B cell (primary cell): ENCODE measurements around the gene DRC7. TPM values are rescaled to one million over a fixed set of nuclear protein-coding genes. Genes with fewer than 3 reads are reported as not detected.

Experiments used
- ATAC-seq: fragments of 200-7000 bp; cut with Tn5 transposase; one replicate; pipeline ENCODE4 v1.10.0; 2021; ENCODE audit warnings: low read depth, mild to moderate bottlenecking, moderate number of reproducible peaks, moderate library complexity
- CTCF ChIA-PET: fragments of 350-600 bp; sonication (Branson Sonifier 250); formaldehyde crosslinking; loops from one replicate; lab custom pipeline; 2021; ENCODE audit warnings: antibody characterized with exemption, inconsistent platforms; lab: Charles Lee
- POLR2A ChIA-PET: fragments of 350-600 bp; sonication (Branson Sonifier 250); formaldehyde crosslinking; loops from one replicate; lab custom pipeline; 2021; ENCODE audit warnings: antibody characterized with exemption; lab: Charles Lee
- DNase-seq: peaks from one replicate; pipeline ENCODE4 v3.0.0; 2013
- H2AFZ ChIP-seq: 2 replicates; pipeline ENCODE4 v1.6.1; 2012; ENCODE audit warnings: mild to moderate bottlenecking, low read depth, low read length; ENCODE audit not compliant: insufficient read depth, poor library complexity, severe bottlenecking
- H3K27ac ChIP-seq, 2 donors: 1 replicate in 1 of 2; 2 replicates in 1 of 2; pipeline ENCODE4 v1.5.1; 2012 to 2013; ENCODE audit warnings: low read length in 2 of 2, mild to moderate bottlenecking in 2 of 2, moderate library complexity in 1 of 2
- H3K27me3 ChIP-seq, 4 experiments: fragments of 200-600 bp in 1 of 4; sonication (generic) in 1 of 4; replicated peaks in 1 of 4; 1 replicate in 2 of 4; 2 replicates in 2 of 4; pipeline versions ENCODE4 v1.6.1 to v1.7.0; 2013 to 2016; ENCODE audit warnings: low read length in 3 of 4, mild to moderate bottlenecking in 2 of 4, mixed read lengths in 1 of 4, moderate library complexity in 1 of 4; ENCODE audit not compliant: insufficient read depth in 4 of 4, control insufficient read depth in 3 of 4; ENCODE audit errors: control extremely low read depth in 1 of 4
- H3K36me3 ChIP-seq, 2 experiments: replicated peaks in 1 of 2; 1 replicate in 1 of 2; 2 replicates in 1 of 2; pipeline versions ENCODE4 v1.6.1 to v1.7.1; 2013; ENCODE audit warnings: low read length in 1 of 2; ENCODE audit not compliant: insufficient read depth in 2 of 2, control insufficient read depth in 1 of 2; ENCODE audit errors: control extremely low read depth in 1 of 2, extremely low read depth in 1 of 2
- H3K4me1 ChIP-seq, 2 donors: fragments of 200-600 bp in 1 of 2; sonication (generic) in 1 of 2; 1 replicate in 1 of 2; 2 replicates in 1 of 2; pipeline versions ENCODE4 v1.5.1 to v1.6.1; 2013 to 2017; ENCODE audit warnings: low read length in 2 of 2; ENCODE audit not compliant: control insufficient read depth in 2 of 2, insufficient read depth in 2 of 2
- H3K4me2 ChIP-seq: replicated peaks from 2 replicates; pipeline ENCODE3; 2012; ENCODE audit warnings: mild to moderate bottlenecking, low read depth, low read length; ENCODE audit not compliant: poor library complexity, severe bottlenecking
- H3K4me3 ChIP-seq, 5 experiments: fragments of 200-600 bp in 1 of 5; sonication (generic) in 1 of 5; 1 replicate in 3 of 5; 2 replicates in 2 of 5; pipeline versions ENCODE4 v1.5.1 to v1.7.0; 2011 to 2016; ENCODE audit warnings: low read length in 4 of 5, mild to moderate bottlenecking in 4 of 5, low read depth in 2 of 5, control low read depth in 1 of 5, moderate library complexity in 1 of 5; ENCODE audit not compliant: insufficient read depth in 1 of 5; ENCODE audit errors: control extremely low read depth in 1 of 5, extremely low read depth in 1 of 5
- H3K79me2 ChIP-seq: fragments of 200-600 bp; sonication (generic); one replicate; pipeline ENCODE4 v1.6.0; 2016; ENCODE audit warnings: low read length; ENCODE audit not compliant: control insufficient read depth, insufficient read depth
- H3K9ac ChIP-seq: fragments of 200-600 bp; sonication (generic); 2 replicates; pipeline ENCODE4 v1.6.1; 2017; ENCODE audit warnings: mild to moderate bottlenecking, low read length, moderate library complexity
- H3K9me3 ChIP-seq, 3 donors: one replicate each; pipeline versions ENCODE4 v1.6.1 to v1.7.1; 2013; ENCODE audit warnings: low read length in 2 of 3; ENCODE audit not compliant: control insufficient read depth in 2 of 3, insufficient read depth in 1 of 3; ENCODE audit errors: control extremely low read depth in 1 of 3
- H4K20me1 ChIP-seq: 2 replicates; pipeline ENCODE4 v1.6.0; 2012; ENCODE audit warnings: mild to moderate bottlenecking, low read length; ENCODE audit not compliant: insufficient read depth, control insufficient read depth, poor library complexity, severe bottlenecking
- H3K27ac Mint-ChIP-seq: one replicate; pipeline ENCODE4 v1.8.0; 2021; ENCODE audit warnings: mixed read lengths
- H3K27me3 Mint-ChIP-seq: one replicate; pipeline ENCODE4 v1.8.0; 2021; ENCODE audit warnings: mixed read lengths
- H3K4me1 Mint-ChIP-seq: one replicate; pipeline ENCODE4 v1.8.0; 2021; ENCODE audit warnings: mixed read lengths
- H3K4me3 Mint-ChIP-seq: one replicate; pipeline ENCODE4 v1.8.0; 2021; ENCODE audit warnings: mixed read lengths
- H3K9me3 Mint-ChIP-seq: one replicate; pipeline ENCODE4 v1.8.0; 2022; ENCODE audit warnings: mixed read lengths; ENCODE audit not compliant: insufficient read depth
- EZH2 ChIP-seq: IDR thresholded peaks from 2 replicates; pipeline ENCODE4 v1.6.1; 2012; ENCODE audit warnings: borderline replicate concordance, low read depth, mild to moderate bottlenecking, moderate library complexity, low read length; ENCODE audit not compliant: insufficient read depth, poor library complexity, severe bottlenecking
- WGBS: methylation state at CpG from one replicate; pipeline ENCODE4 v1.1.5; 2013; ENCODE audit warnings: missing lambda C conversion rate; ENCODE audit not compliant: insufficient coverage; 5-methylcytosine and 5-hydroxymethylcytosine counted together
- intact Hi-C: fragments of 100-400 bp; cut with micrococcal nuclease; formaldehyde crosslinking; loops from one replicate; pipeline ENCODE4 v1.10.0; 2022
- polyA plus RNA-seq: library from polyadenylated mRNA; depleted of rRNA; stranded (reverse); fragments of >200 nt; gene quantifications from 2 replicates; pipeline ENCODE4 v1.2.3, GENCODE V29; 2012
- total RNA-seq, 2 donors: library from RNA; stranded (reverse); fragments of 120-200 nt in 1 of 2; gene quantifications; 1 replicate in 1 of 2; 2 replicates in 1 of 2; pipeline versions ENCODE4 v1.2.3 to v1.2.4, GENCODE V29; 2013 to 2022
- TF ChIP-seq, protein P1 (sequence below): fragments of 200-600 bp; IDR thresholded peaks from one replicate; pipeline ENCODE4 v1.8.0; 2022; ENCODE audit warnings: antibody characterized with exemption, mild to moderate bottlenecking

The DRC7 gene
- total and polyA plus RNA-seq, 2 donors (not counting 1 experiment from before 2014, with no cell fraction given): 0.12 to 0.22 TPM

DNA sequence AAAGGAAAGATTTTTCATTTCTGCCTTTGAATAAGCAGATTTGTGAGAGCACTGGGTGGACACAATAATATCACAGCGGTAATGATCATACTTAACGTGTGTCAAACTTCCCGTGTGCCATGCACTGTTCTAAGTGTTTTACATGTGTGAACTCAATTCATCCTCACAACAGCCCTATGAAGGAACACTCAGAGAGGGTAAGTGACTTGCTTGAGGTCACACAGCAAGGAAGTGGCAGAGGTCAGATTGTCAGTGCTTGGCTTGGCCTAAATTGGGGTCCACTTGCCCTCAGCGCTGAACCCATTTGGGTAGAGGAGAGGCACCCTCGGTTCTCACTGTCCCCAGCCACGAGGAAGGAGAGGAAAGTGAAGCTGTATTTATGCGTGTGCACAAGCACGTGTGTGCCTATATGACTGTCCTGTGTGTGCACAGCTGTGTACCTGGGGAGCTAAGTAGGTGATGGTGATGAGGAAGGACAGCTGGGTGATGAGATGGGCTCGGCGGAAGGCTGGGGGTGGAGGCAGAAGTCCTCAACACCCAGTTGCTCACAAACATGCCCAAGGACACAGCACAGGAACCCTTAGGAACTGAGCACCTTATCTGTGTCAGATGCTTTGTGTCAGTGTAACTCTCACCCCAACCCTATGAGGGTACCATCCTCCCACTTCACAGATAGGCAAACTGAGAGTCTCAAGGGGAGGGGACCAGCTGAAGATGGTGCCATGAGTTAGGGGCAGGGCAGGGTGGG lies 36.3 kb upstream of the DRC7 start:
- no peak overlapping the region for H3K27ac ChIP-seq
- no peaks in the 10 kb centered on the region for H3K36me3 ChIP-seq

More for the DNA sequence above, 36.3 kb upstream of the DRC7 start:
- ChIA-PET POLR2A (no interaction called here), CTCF (no interaction called here)
- H3K4me2 ChIP-seq: no peak overlapping the region
- no peak overlapping the region for H3K4me3 Mint-ChIP-seq
- H3K27ac Mint-ChIP-seq: no peak overlapping the region
- intact Hi-C loops: no loop called here
- TF ChIP-seq EZH2: no peak
- TF ChIP-seq, protein P1, sequence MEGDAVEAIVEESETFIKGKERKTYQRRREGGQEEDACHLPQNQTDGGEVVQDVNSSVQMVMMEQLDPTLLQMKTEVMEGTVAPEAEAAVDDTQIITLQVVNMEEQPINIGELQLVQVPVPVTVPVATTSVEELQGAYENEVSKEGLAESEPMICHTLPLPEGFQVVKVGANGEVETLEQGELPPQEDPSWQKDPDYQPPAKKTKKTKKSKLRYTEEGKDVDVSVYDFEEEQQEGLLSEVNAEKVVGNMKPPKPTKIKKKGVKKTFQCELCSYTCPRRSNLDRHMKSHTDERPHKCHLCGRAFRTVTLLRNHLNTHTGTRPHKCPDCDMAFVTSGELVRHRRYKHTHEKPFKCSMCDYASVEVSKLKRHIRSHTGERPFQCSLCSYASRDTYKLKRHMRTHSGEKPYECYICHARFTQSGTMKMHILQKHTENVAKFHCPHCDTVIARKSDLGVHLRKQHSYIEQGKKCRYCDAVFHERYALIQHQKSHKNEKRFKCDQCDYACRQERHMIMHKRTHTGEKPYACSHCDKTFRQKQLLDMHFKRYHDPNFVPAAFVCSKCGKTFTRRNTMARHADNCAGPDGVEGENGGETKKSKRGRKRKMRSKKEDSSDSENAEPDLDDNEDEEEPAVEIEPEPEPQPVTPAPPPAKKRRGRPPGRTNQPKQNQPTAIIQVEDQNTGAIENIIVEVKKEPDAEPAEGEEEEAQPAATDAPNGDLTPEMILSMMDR: no peak
- H3K9me3 Mint-ChIP-seq: no peaks in the 10 kb centered on the region
- H3K27me3 Mint-ChIP-seq: peaks cover 5% of the 10 kb centered on the region
- H3K4me1 Mint-ChIP-seq: no peaks in the 10 kb centered on the region
- ATAC-seq (no peak), DNase-seq (no peak)
- no peaks in the 10 kb centered on the region for H3K4me1 ChIP-seq
- no peak overlapping the region for H2AFZ ChIP-seq
- no peaks in the 10 kb centered on the region for H3K27me3 ChIP-seq
- H3K9ac ChIP-seq: no peak overlapping the region
- H3K4me3 ChIP-seq: no peak overlapping the region
- H4K20me1 ChIP-seq: no peaks in the 10 kb centered on the region
- H3K9me3 ChIP-seq: peaks cover 0 to 11% (median 0%) of the 10 kb centered on the region in 3 donors
- WGBS: 88% methylated on average over 7 of the region's 10 CpGs
- no peaks in the 10 kb centered on the region for H3K79me2 ChIP-seq
